Mammary microvascular endothelial cell (primary cell): ENCODE measurements around the gene PEX6. TPM values are rescaled to one million over a fixed set of nuclear protein-coding genes. Genes with fewer than 3 reads are reported as not detected.

Source experiments
- total RNA-seq: library from RNA; depleted of rRNA; stranded (reverse); fragments of >200 nt; gene quantifications from 2 replicates; pipeline ENCODE4 v1.2.3, GENCODE V29; 2015

PEX6 gene, protein sequence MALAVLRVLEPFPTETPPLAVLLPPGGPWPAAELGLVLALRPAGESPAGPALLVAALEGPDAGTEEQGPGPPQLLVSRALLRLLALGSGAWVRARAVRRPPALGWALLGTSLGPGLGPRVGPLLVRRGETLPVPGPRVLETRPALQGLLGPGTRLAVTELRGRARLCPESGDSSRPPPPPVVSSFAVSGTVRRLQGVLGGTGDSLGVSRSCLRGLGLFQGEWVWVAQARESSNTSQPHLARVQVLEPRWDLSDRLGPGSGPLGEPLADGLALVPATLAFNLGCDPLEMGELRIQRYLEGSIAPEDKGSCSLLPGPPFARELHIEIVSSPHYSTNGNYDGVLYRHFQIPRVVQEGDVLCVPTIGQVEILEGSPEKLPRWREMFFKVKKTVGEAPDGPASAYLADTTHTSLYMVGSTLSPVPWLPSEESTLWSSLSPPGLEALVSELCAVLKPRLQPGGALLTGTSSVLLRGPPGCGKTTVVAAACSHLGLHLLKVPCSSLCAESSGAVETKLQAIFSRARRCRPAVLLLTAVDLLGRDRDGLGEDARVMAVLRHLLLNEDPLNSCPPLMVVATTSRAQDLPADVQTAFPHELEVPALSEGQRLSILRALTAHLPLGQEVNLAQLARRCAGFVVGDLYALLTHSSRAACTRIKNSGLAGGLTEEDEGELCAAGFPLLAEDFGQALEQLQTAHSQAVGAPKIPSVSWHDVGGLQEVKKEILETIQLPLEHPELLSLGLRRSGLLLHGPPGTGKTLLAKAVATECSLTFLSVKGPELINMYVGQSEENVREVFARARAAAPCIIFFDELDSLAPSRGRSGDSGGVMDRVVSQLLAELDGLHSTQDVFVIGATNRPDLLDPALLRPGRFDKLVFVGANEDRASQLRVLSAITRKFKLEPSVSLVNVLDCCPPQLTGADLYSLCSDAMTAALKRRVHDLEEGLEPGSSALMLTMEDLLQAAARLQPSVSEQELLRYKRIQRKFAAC
- total RNA-seq, result 6.8 and 7.2 TPM in 2 replicates

DNA sequence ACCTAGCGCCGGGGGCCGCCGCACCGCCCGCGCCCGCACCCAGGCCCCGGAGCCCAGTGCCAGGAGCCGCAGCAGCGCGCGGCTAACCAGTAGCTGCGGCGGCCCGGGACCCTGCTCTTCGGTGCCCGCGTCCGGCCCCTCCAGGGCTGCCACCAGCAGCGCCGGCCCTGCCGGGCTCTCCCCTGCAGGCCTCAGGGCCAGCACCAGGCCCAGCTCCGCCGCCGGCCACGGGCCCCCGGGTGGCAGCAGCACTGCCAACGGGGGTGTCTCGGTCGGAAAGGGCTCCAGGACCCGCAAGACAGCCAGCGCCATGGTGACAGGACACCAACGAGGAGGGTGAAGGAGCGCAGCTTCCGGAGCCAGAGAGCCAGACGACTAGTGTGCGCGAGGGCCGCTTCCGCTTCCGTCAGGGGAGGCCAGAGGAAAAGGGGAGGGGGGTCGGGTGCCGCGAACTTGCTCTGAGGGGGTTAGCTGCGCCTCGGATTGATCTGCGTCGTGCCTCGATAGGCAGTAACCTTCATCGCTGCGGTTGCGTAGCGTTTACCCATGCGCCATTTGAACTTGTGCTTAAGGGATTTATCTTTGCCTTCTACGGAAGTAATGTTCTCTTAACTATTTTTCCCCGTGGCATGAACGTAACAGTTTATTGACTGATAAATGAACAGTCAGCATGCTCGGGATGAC lies at the start of gene PEX6:
PEX6 (minus strand) TSS at position 343 of the 684 bp plus-strand sequence; CDS start at position 312, 31 bp downstream.

DNA sequence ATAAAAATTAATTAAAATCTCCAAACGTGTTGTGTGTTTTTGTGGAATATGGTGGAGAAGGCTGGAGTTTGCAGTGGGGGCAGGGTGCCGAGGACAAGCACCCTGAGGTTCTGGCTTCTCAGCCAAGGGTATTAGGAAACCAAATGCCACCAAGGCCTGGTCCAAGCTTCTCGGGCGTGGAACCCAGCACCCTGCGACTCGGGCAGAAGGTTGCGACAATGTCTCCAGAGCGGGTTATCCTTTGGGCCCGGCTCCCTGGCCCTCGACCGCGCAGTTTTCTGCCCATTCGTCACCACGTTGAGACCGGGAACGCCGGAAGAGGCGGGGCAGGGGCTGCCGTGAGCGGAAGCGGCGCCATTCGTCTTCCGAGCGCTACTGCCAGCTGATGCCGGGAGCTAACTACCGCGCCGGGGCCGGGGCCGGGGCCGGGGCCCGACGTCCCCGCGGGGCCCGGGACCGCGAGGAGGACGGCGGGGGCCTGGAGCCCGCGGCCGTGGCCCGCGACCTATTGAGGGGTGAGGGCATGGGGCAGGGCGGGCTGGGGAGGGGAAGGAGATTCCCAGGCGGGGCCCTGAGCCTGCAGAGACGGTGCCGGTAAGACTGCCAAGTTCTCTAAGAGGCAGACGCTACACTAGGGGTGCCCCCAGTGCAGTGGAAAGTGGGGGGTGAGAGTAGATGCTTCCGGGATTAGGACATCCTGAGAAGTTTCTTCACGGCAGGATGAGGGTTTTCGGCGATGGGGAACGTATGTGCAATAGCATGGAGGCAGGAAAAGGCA lies 42.5 kb upstream of the PEX6 start, which contains the start of gene RRP36:
RRP36 (plus strand) TSS at position 354 of the 778 bp plus-strand sequence; CDS start at position 386, 32 bp downstream.

GRCh38 chr6:43013843-43014433 lies 35.0 kb upstream of the PEX6 start, which contains the start of the genes KLHDC3 and MEA1:
Gene KLHDC3, plus strand, starts transcription at chr6:43014249. Its CDS starts 2,944 bp downstream, at chr6:43017193.
Gene MEA1, minus strand, starts transcription at chr6:43013946. Its CDS starts 133 bp downstream, at chr6:43013813.

GRCh38 chr6:42984001-42984923 lies 5.3 kb upstream of the PEX6 start, which contains the start of gene PPP2R5D:
Gene PPP2R5D, plus strand, starts transcription at chr6:42984570. Its CDS starts 108 bp downstream, at chr6:42984678.

DNA sequence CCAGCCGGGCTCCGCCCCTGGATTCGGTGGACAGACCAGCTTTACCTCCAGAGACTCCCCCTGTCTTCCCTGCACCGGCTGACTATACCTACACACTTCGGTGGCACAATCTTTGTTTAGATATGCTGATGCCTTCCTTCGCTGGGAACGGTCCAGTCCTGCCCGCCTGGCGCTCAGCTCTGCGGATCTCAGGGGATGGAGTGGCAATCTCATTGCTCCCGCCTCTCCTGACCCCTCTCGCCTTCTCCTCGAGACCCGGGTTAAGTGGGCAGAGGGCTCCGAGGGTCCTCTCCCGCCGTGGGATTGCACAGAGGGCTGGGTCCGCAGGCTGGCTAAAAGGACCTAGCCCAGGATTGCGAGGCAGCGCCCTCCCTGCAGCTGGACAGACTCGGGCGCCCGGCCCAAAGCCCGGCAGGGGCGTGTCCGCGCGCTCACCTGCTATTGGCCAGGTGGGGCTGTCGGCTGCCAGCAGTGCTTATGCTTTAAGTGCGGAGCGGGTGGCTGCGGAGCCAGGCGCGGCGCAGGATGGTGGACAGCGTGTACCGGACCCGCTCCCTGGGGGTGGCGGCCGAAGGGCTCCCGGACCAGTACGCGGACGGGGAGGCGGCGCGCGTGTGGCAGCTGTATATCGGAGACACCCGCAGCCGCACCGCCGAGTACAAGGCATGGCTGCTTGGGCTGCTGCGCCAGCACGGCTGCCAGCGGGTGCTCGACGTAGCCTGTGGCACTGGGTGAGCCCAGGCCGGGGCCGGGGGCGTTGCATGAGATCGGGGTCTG lies 18.6 kb downstream of the PEX6 start, which contains the start of gene GNMT:
GNMT (plus strand) TSS at position 512 of the 777 bp plus-strand sequence; CDS start at position 526, 14 bp downstream.

GRCh38 chr6:42928986-42929820 lies 49.8 kb downstream of the PEX6 start, which contains the start of gene CNPY3:
Gene CNPY3, plus strand, starts transcription at chr6:42929480. Its CDS starts 91 bp downstream, at chr6:42929571.

GRCh38 chr6:42915732-42916131 lies 63.2 kb downstream of the PEX6 start, which contains the start of gene PTCRA:
Gene PTCRA, plus strand, starts transcription at chr6:42916053. Its CDS starts 17 bp downstream, at chr6:42916070.

Other genes with a start within 250 kb of the PEX6 start
- gene TBCC, start 233.1 kb downstream of the PEX6 start, total RNA-seq, result 37.3 and 42.6 TPM in 2 replicates
- gene BICRAL, start 197.1 kb downstream of the PEX6 start, total RNA-seq, result 2.7 and 3.6 TPM in 2 replicates
- gene RPL7L1, start 99.6 kb downstream of the PEX6 start, total RNA-seq, result 136 and 160 TPM in 2 replicates
- 5.4 TPM in 1 of 2 replicates, not detected in the other for gene PTCRA, start 63.1 kb downstream of the PEX6 start, total RNA-seq
- 48.6 and 49.2 TPM in 2 replicates for gene CNPY3, start 49.7 kb downstream of the PEX6 start, total RNA-seq
- 0.20 TPM in 1 of 2 replicates, not detected in the other for gene GNMT, start 18.4 kb downstream of the PEX6 start, total RNA-seq
- 53.6 and 60.5 TPM in 2 replicates for gene PPP2R5D, start 5.4 kb upstream of the PEX6 start, total RNA-seq
- 83.0 and 84.1 TPM in 2 replicates for gene MEA1, start 34.8 kb upstream of the PEX6 start, total RNA-seq
- 78.0 and 86.2 TPM in 2 replicates for gene KLHDC3, start 35.1 kb upstream of the PEX6 start, total RNA-seq
- gene RRP36, start 42.4 kb upstream of the PEX6 start, total RNA-seq, result 126 and 138 TPM in 2 replicates
- gene CUL7, start 74.7 kb upstream of the PEX6 start, total RNA-seq, result 10.2 and 13.2 TPM in 2 replicates
- gene MRPL2, start 80.3 kb upstream of the PEX6 start, total RNA-seq, result 21.7 and 30.6 TPM in 2 replicates
- gene KLC4, start 80.5 kb upstream of the PEX6 start, total RNA-seq, result 7.0 and 8.6 TPM in 2 replicates
- 25.8 and 27.7 TPM in 2 replicates for gene PTK7, start 97.1 kb upstream of the PEX6 start, total RNA-seq
- 25.3 and 26.9 TPM in 2 replicates for gene SRF, start 192.1 kb upstream of the PEX6 start, total RNA-seq
- 15.3 and 16.2 TPM in 2 replicates for gene CUL9, start 203.0 kb upstream of the PEX6 start, total RNA-seq